Activated CD8-positive, alpha-beta T cell treated with anti-CD3 and anti-CD28 coated beads for 36 hours (primary cell): Measurements from ENCODE around the gene GRK4. TPM values are rescaled to one million over a fixed set of nuclear protein-coding genes. Genes with fewer than 3 reads are reported as not detected.
"Not testable (repeated sequence)": the region's sequence is repeated elsewhere in the genome, so short reads cannot be mapped to it uniquely, and the experiment has no call there.

Source experiments
- ATAC-seq: fragments of 200-7000 bp; cut with Tn5 transposase; one replicate; pipeline ENCODE4 v1.10.0; 2021; ENCODE audit warnings: mild to moderate bottlenecking, moderate library complexity
- CTCF ChIA-PET: fragments of 350-600 bp; sonication (Branson Sonifier 250); formaldehyde crosslinking; loops from one replicate; lab custom pipeline; 2021; ENCODE audit warnings: antibody characterized with exemption; lab: Charles Lee
- POLR2A ChIA-PET: fragments of 350-600 bp; sonication (Branson Sonifier 250); formaldehyde crosslinking; loops from one replicate; lab custom pipeline; 2021; ENCODE audit warnings: antibody characterized with exemption; lab: Charles Lee
- DNase-seq: peaks from one replicate; pipeline ENCODE4 v3.0.0-alpha.2; 2020
- H3K27ac Mint-ChIP-seq: one replicate; pipeline ENCODE4 v1.8.0; 2021; ENCODE audit warnings: mild to moderate bottlenecking, mixed read lengths
- H3K27me3 Mint-ChIP-seq: one replicate; pipeline ENCODE4 v1.8.0; 2021; ENCODE audit warnings: mixed read lengths
- H3K36me3 Mint-ChIP-seq: one replicate; pipeline ENCODE4 v1.8.0; 2021; ENCODE audit warnings: low read depth, mixed read lengths
- H3K4me1 Mint-ChIP-seq: one replicate; pipeline ENCODE4 v1.8.0; 2021; ENCODE audit warnings: low read depth, mixed read lengths
- H3K4me3 Mint-ChIP-seq: one replicate; pipeline ENCODE4 v1.8.0; 2021; ENCODE audit warnings: mild to moderate bottlenecking, moderate library complexity, mixed read lengths
- H3K9me3 Mint-ChIP-seq: one replicate; pipeline ENCODE4 v1.8.0; 2021; ENCODE audit warnings: mixed read lengths
- CTCF ChIP-seq: fragments of 200-600 bp; IDR thresholded peaks from one replicate; pipeline ENCODE4 v1.8.0; 2022; ENCODE audit warnings: antibody characterized with exemption, mild to moderate bottlenecking
- intact Hi-C: fragments of 100-400 bp; cut with micrococcal nuclease; formaldehyde crosslinking; loops from one replicate; pipeline ENCODE4 v1.10.0; 2022
- total RNA-seq, 2 experiments: library from RNA; stranded (reverse); gene quantifications; one replicate each; pipeline ENCODE4 v1.2.3, GENCODE V29; 2021

GRK4 gene
- total RNA-seq, 2 experiments from 2014 or later = 2.8 to 3.0 TPM

- Mint-ChIP-seq H3K4me3 (no peak overlapping the region), H3K4me1 (peaks cover 32% of the 10 kb centered on the region), H3K27ac (peak overlapping the region; percentile 47), H3K27me3 (no peaks in the 10 kb centered on the region), H3K9me3 (no peaks in the 10 kb centered on the region), H3K36me3 (peaks cover 62% of the 10 kb centered on the region)
- DNase-seq = no peak
- ChIA-PET CTCF (interaction anchor here (1.6 to 6.9 kb wide), 2 partner anchors 12 to 13 kb away, joined by 6 to 59 read pairs; no protein-coding TSS in a partner anchor), POLR2A (interaction anchor here (13.3 kb wide), 1 partner anchor 12 kb away, joined by 121 read pairs; no protein-coding TSS in a partner anchor)
- intact Hi-C loops = no loop called here
- no peak for ATAC-seq
- no peak for TF ChIP-seq CTCF
Measured at GRCh38 chr4:2950221-2950989, 13.0 kb upstream of the GRK4 start.

- peak overlapping the region; percentile 93 for H3K27ac Mint-ChIP-seq
- H3K4me1 Mint-ChIP-seq = peaks cover 51% of the 10 kb centered on the region
- H3K27me3 Mint-ChIP-seq = no peaks in the 10 kb centered on the region
- no peaks in the 10 kb centered on the region for H3K9me3 Mint-ChIP-seq
- peaks cover 71% of the 10 kb centered on the region for H3K36me3 Mint-ChIP-seq
- ATAC-seq (no peak), DNase-seq (no peak)
- ChIA-PET POLR2A (interaction anchor here (0.7 to 13.3 kb wide), 5 partner anchors 10 to 206 kb away, joined by 3 to 121 read pairs (median 5); partner anchors contain the start of gene TNIP2), CTCF (interaction anchor here (1.0 to 6.9 kb wide), 11 partner anchors 9 to 258 kb away, joined by 3 to 59 read pairs (median 3); partner anchors contain the start of genes GRK4 and NOP14)
- no peak for TF ChIP-seq CTCF
- no peak overlapping the region for H3K4me3 Mint-ChIP-seq
- intact Hi-C loops = no loop called here
Measured at GRCh38 chr4:2953496-2953895, 9.9 kb upstream of the GRK4 start.

GRCh38 chr4:2954358-2955185 lies 8.8 kb upstream of the GRK4 start:
- Mint-ChIP-seq H3K4me1 (peaks cover 59% of the 10 kb centered on the region), H3K9me3 (no peaks in the 10 kb centered on the region), H3K4me3 (peak overlapping the region; percentile 41), H3K27me3 (no peaks in the 10 kb centered on the region), H3K27ac (peak overlapping the region; percentile 93), H3K36me3 (peaks cover 78% of the 10 kb centered on the region)
- POLR2A ChIA-PET = interaction anchor here (0.6 to 13.3 kb wide), 7 partner anchors 8 to 291 kb away, joined by 4 to 121 read pairs (median 5); partner anchors contain the start of gene TNIP2
- TF ChIP-seq CTCF = no peak
- CTCF ChIA-PET = interaction anchor here (0.8 to 6.9 kb wide), 16 partner anchors 9 to 539 kb away, joined by 3 to 59 read pairs (median 3); partner anchors contain the start of genes GRK4 and NOP14
- ATAC-seq (peak; percentile 80), DNase-seq (peak; percentile 87)
- intact Hi-C loops = no loop called here

- intact Hi-C loops, ATAC-seq, H3K27me3 Mint-ChIP-seq, H3K4me3 Mint-ChIP-seq, H3K9me3 Mint-ChIP-seq, DNase-seq: not testable (repeated sequence)
- peak overlapping the region; percentile 43 for H3K27ac Mint-ChIP-seq
- ChIA-PET CTCF (interaction anchor here (1.1 to 6.9 kb wide), 7 partner anchors 8 to 192 kb away, joined by 3 to 59 read pairs (median 4); no protein-coding TSS in a partner anchor), POLR2A (interaction anchor here (0.6 to 13.3 kb wide), 6 partner anchors 7 to 187 kb away, joined by 3 to 121 read pairs (median 4); no protein-coding TSS in a partner anchor)
- peaks cover 79% of the 10 kb centered on the region for H3K36me3 Mint-ChIP-seq
- TF ChIP-seq CTCF = peak; percentile 72
- H3K4me1 Mint-ChIP-seq = peaks cover 67% of the 10 kb centered on the region
Measured at GRCh38 chr4:2955186-2956044, 8.0 kb upstream of the GRK4 start.
